ENCODE data around the gene MLLT10. TPM values are rescaled to one million over a fixed set of nuclear protein-coding genes. Genes with fewer than 3 reads are reported as not detected.

MLLT10 gene
- total RNA-seq, 1 donor: 36.1 TPM

DNA sequence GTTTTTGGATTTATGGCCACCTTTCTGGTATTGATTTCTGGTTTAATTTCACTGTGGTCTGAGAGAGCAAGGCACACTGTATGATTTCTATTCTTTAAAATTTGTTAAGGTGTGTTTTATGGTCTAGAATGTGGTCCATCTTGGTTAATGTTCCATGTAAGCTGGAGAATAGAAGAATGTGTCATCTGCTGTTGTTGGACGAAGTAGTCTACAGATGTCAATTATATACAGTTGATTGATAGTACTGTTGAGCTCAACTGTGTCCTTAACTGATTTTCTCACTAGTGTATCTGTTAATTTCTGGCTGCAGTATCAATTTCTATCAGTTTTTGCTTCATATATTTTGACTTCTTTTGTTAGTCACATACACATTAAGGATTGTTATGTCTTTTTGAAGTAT, 127.1 kb downstream of the MLLT10 start:
- TF ChIP-seq CTCF (IDR thresholded peaks at IDR 0.05; ENCODE audit: insufficient read depth, low read length): no peak
- no peak for DNase-seq (ENCODE audit: low read depth)

GRCh38 chr10:21661935-21662334, 127.9 kb downstream of the MLLT10 start:
- DNase-seq (ENCODE audit: low read depth): no peak
- no peak for TF ChIP-seq CTCF (IDR thresholded peaks at IDR 0.05; ENCODE audit: insufficient read depth, low read length)
- no peak overlapping the region for H3K4me3 ChIP-seq (ENCODE audit: low read depth, low read length)

More for the DNA sequence above, 127.1 kb downstream of the MLLT10 start:
- no peak overlapping the region for H3K4me3 ChIP-seq (ENCODE audit: low read depth, low read length)

GRCh38 chr10:21662635-21663034, 128.6 kb downstream of the MLLT10 start:
- no peak for DNase-seq (ENCODE audit: low read depth)
- TF ChIP-seq CTCF (IDR thresholded peaks at IDR 0.05; ENCODE audit: insufficient read depth, low read length): no peak
- no peak overlapping the region for H3K4me3 ChIP-seq (ENCODE audit: low read depth, low read length)

GRCh38 chr10:21668831-21669230, 134.8 kb downstream of the MLLT10 start:
- TF ChIP-seq CTCF (IDR thresholded peaks at IDR 0.05; ENCODE audit: insufficient read depth, low read length): no peak
- DNase-seq (ENCODE audit: low read depth): peak; percentile 59
- no peak overlapping the region for H3K4me3 ChIP-seq (ENCODE audit: low read depth, low read length)

DNA sequence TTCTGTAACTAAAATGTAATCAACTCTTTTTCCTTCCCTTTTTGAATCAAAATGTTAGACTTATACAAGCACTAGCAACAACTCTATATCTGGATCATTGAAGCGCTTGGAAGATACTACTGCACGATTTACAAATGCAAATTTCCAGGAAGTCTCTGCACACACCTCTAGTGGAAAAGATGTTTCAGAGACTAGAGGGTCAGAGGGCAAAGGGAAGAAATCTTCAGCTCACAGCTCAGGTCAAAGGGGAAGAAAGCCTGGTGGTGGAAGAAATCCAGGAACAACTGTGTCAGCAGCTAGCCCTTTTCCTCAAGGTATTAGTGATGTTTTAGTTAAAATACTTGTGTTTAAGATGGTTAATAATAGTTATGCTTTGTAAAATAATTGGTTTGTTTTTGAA, 136.4 kb downstream of the MLLT10 start:
- no peak overlapping the region for H3K4me3 ChIP-seq (ENCODE audit: low read depth, low read length)
- TF ChIP-seq CTCF (IDR thresholded peaks at IDR 0.05; ENCODE audit: insufficient read depth, low read length): no peak
- no peak for DNase-seq (ENCODE audit: low read depth)

DNA sequence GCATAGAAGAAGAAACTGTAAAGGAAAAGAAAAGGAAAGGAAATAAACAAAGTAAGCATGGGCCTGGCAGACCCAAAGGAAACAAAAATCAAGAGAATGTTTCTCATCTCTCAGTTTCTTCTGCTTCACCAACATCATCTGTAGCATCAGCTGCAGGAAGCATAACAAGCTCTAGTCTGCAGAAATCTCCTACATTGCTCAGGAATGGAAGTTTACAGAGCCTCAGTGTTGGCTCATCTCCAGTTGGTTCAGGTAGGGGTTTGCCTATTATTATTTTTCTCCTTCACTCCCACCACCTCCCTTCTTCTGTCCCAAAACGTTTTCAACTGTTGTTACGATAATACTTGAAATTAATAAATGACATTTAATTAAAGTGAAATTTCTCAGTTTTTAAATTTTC, 139.6 kb downstream of the MLLT10 start:
- DNase-seq (ENCODE audit: low read depth): no peak
- H3K4me3 ChIP-seq (ENCODE audit: low read depth, low read length): no peak overlapping the region
- TF ChIP-seq CTCF (IDR thresholded peaks at IDR 0.05; ENCODE audit: insufficient read depth, low read length): no peak

DNA sequence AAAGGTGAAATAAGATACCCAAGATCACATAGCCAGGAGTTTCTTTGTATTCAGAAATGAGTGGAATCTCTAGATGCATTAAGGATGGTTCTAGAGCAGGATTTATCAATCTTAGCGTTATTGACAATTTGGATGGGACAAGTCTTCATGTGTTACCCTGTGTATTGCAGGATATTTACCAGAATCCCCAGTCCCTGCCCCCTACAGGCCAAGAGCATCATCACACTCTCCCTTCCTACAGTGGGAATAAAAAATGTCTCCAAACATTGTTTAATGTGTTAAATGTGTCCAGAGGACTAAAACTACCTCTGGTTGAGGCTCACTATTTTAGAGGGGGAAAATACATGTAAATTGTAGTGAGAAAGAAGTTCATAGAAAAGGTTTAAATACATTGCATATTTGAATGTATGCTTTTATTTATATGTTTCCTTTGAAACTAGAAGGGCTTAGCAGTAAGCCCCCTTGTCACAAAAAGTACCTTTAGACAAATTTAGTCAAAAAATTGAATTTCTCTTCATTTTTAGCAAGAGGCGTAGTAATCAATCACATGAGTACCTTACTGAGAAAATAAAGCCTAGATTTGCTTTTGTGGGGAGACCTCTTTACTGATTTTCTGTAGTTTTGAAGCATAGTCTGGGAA, 141.2 kb downstream of the MLLT10 start:
- peak; percentile 33 for DNase-seq (ENCODE audit: low read depth)
- peak; percentile 85 for TF ChIP-seq CTCF (IDR thresholded peaks at IDR 0.05; ENCODE audit: insufficient read depth, low read length)
- H3K4me3 ChIP-seq (ENCODE audit: low read depth, low read length): no peak overlapping the region
